GM19099 (cell line): ENCODE data around the gene GRIPAP1.

ENCODE experiments used
- POLR2A ChIP-seq: IDR thresholded peaks from 3 replicates; pipeline ENCODE4 v1.6.1; 2011; ENCODE audit warnings: low read depth; ENCODE audit not compliant: insufficient read length; ENCODE audit errors: extremely low read depth

Gene GRIPAP1

GRCh38 chrX:49001521-49002090 lies 458 bp downstream of the GRIPAP1 start:
- no peak for TF ChIP-seq POLR2A

- TF ChIP-seq POLR2A, result no peak
These were observed 1.4 kb downstream of the GRIPAP1 start for GRCh38 chrX:49000636-49001035.

GRCh38 chrX:48999030-48999429 lies 3.0 kb downstream of the GRIPAP1 start:
- TF ChIP-seq POLR2A, result no peak

GRCh38 chrX:48998391-48998790 lies 3.7 kb downstream of the GRIPAP1 start:
- TF ChIP-seq POLR2A, result no peak

- TF ChIP-seq POLR2A, result no peak
These were observed 4.2 kb downstream of the GRIPAP1 start for GRCh38 chrX:48997865-48998264.

GRCh38 chrX:48997455-48997854 lies 4.6 kb downstream of the GRIPAP1 start:
- no peak for TF ChIP-seq POLR2A

- no peak for TF ChIP-seq POLR2A
These were observed 5.1 kb downstream of the GRIPAP1 start for GRCh38 chrX:48996969-48997368.

GRCh38 chrX:48992341-48992740 lies 9.7 kb downstream of the GRIPAP1 start:
- TF ChIP-seq POLR2A, result no peak

GRCh38 chrX:48989483-48989882 lies 12.6 kb downstream of the GRIPAP1 start:
- no peak for TF ChIP-seq POLR2A

GRCh38 chrX:48983896-48984295 lies 18.2 kb downstream of the GRIPAP1 start:
- TF ChIP-seq POLR2A, result no peak

GRCh38 chrX:48983081-48983480 lies 19.0 kb downstream of the GRIPAP1 start:
- TF ChIP-seq POLR2A, result no peak

GRCh38 chrX:48981178-48981577 lies 20.9 kb downstream of the GRIPAP1 start:
- no peak for TF ChIP-seq POLR2A

GRCh38 chrX:48978226-48978625 lies 23.8 kb downstream of the GRIPAP1 start:
- no peak for TF ChIP-seq POLR2A

- no peak for TF ChIP-seq POLR2A
These were observed 26.0 kb downstream of the GRIPAP1 start for GRCh38 chrX:48976086-48976485.

- no peak for TF ChIP-seq POLR2A
These were observed 26.5 kb downstream of the GRIPAP1 start for GRCh38 chrX:48975541-48975940.

GRCh38 chrX:48975041-48975440 lies 27.0 kb downstream of the GRIPAP1 start:
- no peak for TF ChIP-seq POLR2A

GRCh38 chrX:48974574-48974973 lies 27.5 kb downstream of the GRIPAP1 start:
- no peak for TF ChIP-seq POLR2A
